A172 (cell line): ENCODE measurements around the gene ROR1. TPM values are rescaled to one million over a fixed set of nuclear protein-coding genes. Genes with fewer than 3 reads are reported as not detected.
A peak's percentile ranks its signal among the peaks of the same experiment; 100 is the strongest.

Experiments used
- DNase-seq: peaks from one replicate; pipeline ENCODE4 v3.0.0-alpha.2; 2015; ENCODE audit warnings: low spot score
- total RNA-seq: library from RNA; depleted of rRNA; stranded (reverse); fragments of >200 nt; shearing (Covaris generic); gene quantifications from 2 replicates; pipeline ENCODE4 v1.2.3, GENCODE V29; 2014

Gene ROR1
- total RNA-seq, 1 experiment from 2014 or later: 7.0 TPM

- peak; percentile 59 for DNase-seq
These were observed 157.7 kb downstream of the ROR1 start for GRCh38 chr1:63931468-63931867.

GRCh38 chr1:63934697-63935096 is 160.9 kb downstream of the ROR1 start:
- no peak for DNase-seq

- no peak for DNase-seq
These were observed 161.3 kb downstream of the ROR1 start for GRCh38 chr1:63935143-63935542.

- no peak for DNase-seq
These were observed 161.7 kb downstream of the ROR1 start for GRCh38 chr1:63935553-63935952.

GRCh38 chr1:63936276-63936675 is 162.5 kb downstream of the ROR1 start:
- DNase-seq: no peak

- no peak for DNase-seq
These were observed 163.0 kb downstream of the ROR1 start for GRCh38 chr1:63936801-63937200.

GRCh38 chr1:63937461-63938022 is 163.7 kb downstream of the ROR1 start:
- DNase-seq: no peak

GRCh38 chr1:63940440-63940839 is 166.6 kb downstream of the ROR1 start:
- DNase-seq: no peak

GRCh38 chr1:63943393-63943792 is 169.6 kb downstream of the ROR1 start:
- DNase-seq: no peak

- DNase-seq: no peak
These were observed 172.1 kb downstream of the ROR1 start for GRCh38 chr1:63945943-63946342.

GRCh38 chr1:63946866-63947491 is 173.2 kb downstream of the ROR1 start:
- no peak for DNase-seq

- DNase-seq: no peak
These were observed 174.1 kb downstream of the ROR1 start for GRCh38 chr1:63947904-63948303.

GRCh38 chr1:63950023-63950422 is 176.2 kb downstream of the ROR1 start:
- DNase-seq: no peak

- DNase-seq: no peak
These were observed 177.5 kb downstream of the ROR1 start for GRCh38 chr1:63951059-63951946.

- DNase-seq: no peak
These were observed 180.4 kb downstream of the ROR1 start for GRCh38 chr1:63954187-63954586.

- DNase-seq: no peak
These were observed 181.7 kb downstream of the ROR1 start for GRCh38 chr1:63955370-63956145.

GRCh38 chr1:63958556-63958955 is 184.7 kb downstream of the ROR1 start:
- no peak for DNase-seq

GRCh38 chr1:63960326-63960725 is 186.5 kb downstream of the ROR1 start:
- DNase-seq: no peak

GRCh38 chr1:63966016-63966415 is 192.2 kb downstream of the ROR1 start:
- DNase-seq: no peak

- DNase-seq: no peak
These were observed 194.1 kb downstream of the ROR1 start for GRCh38 chr1:63967901-63968300.

GRCh38 chr1:63968663-63969440 is 195.0 kb downstream of the ROR1 start:
- no peak for DNase-seq
